ENCODE measurements around the gene NEMF. TPM values are rescaled to one million over a fixed set of nuclear protein-coding genes. Genes with fewer than 3 reads are reported as not detected.
A peak's percentile ranks its signal among the peaks of the same experiment; 100 is the strongest.

The NEMF gene
- polyA plus RNA-seq, 1 experiment: 48.6 TPM

DNA sequence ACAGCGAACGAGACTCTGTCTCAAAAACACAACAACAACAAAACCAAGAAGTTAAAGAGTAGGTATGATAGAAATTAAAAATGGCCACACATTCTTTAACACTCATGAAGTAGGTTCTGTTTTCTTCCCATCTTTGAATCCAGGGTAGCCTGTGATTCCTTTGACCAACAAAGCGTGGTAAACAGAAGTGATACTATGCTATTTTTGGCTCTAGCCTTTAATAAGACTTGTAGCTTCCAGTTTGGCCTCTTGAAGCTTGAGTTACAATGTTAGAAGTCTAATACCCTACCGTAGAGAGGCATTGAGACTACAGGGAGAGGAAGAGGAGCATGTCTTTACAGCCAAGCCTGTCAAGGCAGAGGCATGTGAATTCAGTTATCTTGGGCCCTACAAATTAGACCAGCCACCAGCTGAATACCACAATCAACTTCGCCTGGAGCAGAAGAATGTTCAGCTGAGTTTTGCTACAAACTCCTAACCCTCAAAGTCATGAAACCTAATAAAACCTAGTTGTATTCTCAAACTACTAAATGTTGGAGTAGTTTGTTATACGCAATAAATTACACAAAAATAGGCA, 4.9 kb upstream of the NEMF start:
- H3K4me3 ChIP-seq (ENCODE audit: low read depth, low read length): no peak overlapping the region
- no peak for TF ChIP-seq CTCF (IDR thresholded peaks at IDR 0.05; ENCODE audit: low read depth, low read length)
- H3K27ac ChIP-seq (ENCODE audit: low read depth, low read length): no peak overlapping the region
- ChIA-PET CTCF (interaction anchor here (1.5 kb wide), 1 partner anchor 223 kb away, joined by 4 read pairs; no protein-coding TSS in a partner anchor), POLR2A (no interaction called here)
- H3K27me3 ChIP-seq (ENCODE audit: control insufficient read depth, insufficient read depth, low read length): no peaks in the 10 kb centered on the region
- no peaks in the 10 kb centered on the region for H3K9me3 ChIP-seq (ENCODE audit: control insufficient read depth, insufficient read depth, low read length)
- DNase-seq (ENCODE audit: low read depth, low spot score): no peak

- peak; percentile 83 for TF ChIP-seq CTCF (IDR thresholded peaks at IDR 0.05; ENCODE audit: low read depth, low read length)
- ChIA-PET CTCF (interaction anchor here (0.6 to 7.3 kb wide), 26 partner anchors 9 to 452 kb away, joined by 3 to 119 read pairs (median 4); partner anchors contain the start of gene VCPKMT), POLR2A (interaction anchor here (0.6 to 2.8 kb wide), 5 partner anchors 8 to 251 kb away, joined by 3 to 28 read pairs (median 3); partner anchors contain the start of gene ARF6)
- Histone ChIP-seq H3K27me3 (ENCODE audit: control insufficient read depth, insufficient read depth, low read length) (no peaks in the 10 kb centered on the region), H3K27ac (ENCODE audit: low read depth, low read length) (no peak overlapping the region), H3K9me3 (ENCODE audit: control insufficient read depth, insufficient read depth, low read length) (no peaks in the 10 kb centered on the region), H3K4me3 (ENCODE audit: low read depth, low read length) (peak overlapping the region; percentile 31)
- peak; percentile 48 for DNase-seq (ENCODE audit: low read depth, low spot score)
These were observed 1.2 kb upstream of the NEMF start for GRCh38 chr14:49853572-49854375.

DNA sequence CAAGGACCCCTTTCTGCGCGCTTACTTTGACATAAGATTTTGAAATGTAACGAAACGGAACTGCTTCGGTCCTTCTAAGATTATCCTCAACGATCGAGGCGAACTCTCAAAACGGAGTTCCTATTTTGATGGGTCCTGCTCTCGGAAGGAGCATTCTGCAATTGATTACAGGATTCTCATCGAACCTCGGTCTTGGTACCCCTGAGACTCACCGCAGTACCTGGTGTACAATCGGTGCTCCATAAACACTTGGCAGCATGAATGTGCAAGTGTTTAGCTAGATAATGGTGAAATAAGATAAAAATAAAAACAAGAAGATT, 530 bp upstream of the NEMF start:
- H3K27ac ChIP-seq (ENCODE audit: low read depth, low read length): no peak overlapping the region
- H3K4me3 ChIP-seq (ENCODE audit: low read depth, low read length): peak overlapping the region; percentile 99
- TF ChIP-seq CTCF (IDR thresholded peaks at IDR 0.05; ENCODE audit: low read depth, low read length): no peak
- POLR2A ChIA-PET: interaction anchor here (1.0 to 2.8 kb wide), 6 partner anchors 9 to 391 kb away, joined by 3 to 28 read pairs (median 4); partner anchors contain the start of genes ARF6, RPL36AL and VCPKMT
- CTCF ChIA-PET: interaction anchor here (0.6 to 7.3 kb wide), 27 partner anchors 9 to 453 kb away, joined by 3 to 119 read pairs (median 5); partner anchors contain the start of gene VCPKMT
- no peaks in the 10 kb centered on the region for H3K9me3 ChIP-seq (ENCODE audit: control insufficient read depth, insufficient read depth, low read length)
- no peak for DNase-seq (ENCODE audit: low read depth, low spot score)
- H3K27me3 ChIP-seq (ENCODE audit: control insufficient read depth, insufficient read depth, low read length): no peaks in the 10 kb centered on the region

DNA sequence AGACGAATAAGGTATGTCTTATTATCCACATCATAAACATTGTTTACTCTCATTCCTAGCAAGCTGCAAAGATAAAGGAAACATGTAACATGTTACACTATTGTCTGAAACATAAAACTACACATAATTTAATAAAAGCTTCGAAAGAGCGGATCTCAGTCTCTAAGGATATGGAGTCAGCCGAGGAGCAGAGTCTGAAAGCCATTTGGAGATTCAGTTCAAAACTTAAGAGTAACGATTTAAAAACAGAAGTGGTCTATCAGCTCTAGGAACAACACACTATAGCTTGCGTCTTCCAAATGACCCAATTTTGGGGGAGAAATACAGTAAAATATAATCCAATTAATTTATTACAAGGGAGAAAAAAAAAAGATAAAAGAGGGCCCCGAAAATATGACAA, 775 bp downstream of the NEMF start:
- peak overlapping the region; percentile 79 for H3K27ac ChIP-seq (ENCODE audit: low read depth, low read length)
- peak overlapping the region; percentile 99 for H3K4me3 ChIP-seq (ENCODE audit: low read depth, low read length)
- DNase-seq (ENCODE audit: low read depth, low spot score): no peak
- ChIA-PET CTCF (interaction anchor here (0.7 to 7.3 kb wide), 15 partner anchors 9 to 390 kb away, joined by 3 to 119 read pairs (median 4); partner anchors contain the start of gene VCPKMT), POLR2A (interaction anchor here (0.7 to 2.8 kb wide), 5 partner anchors 10 to 390 kb away, joined by 3 to 28 read pairs (median 4); partner anchors contain the start of genes KLHDC2 and VCPKMT)
- no peak for TF ChIP-seq CTCF (IDR thresholded peaks at IDR 0.05; ENCODE audit: low read depth, low read length)
- H3K27me3 ChIP-seq (ENCODE audit: control insufficient read depth, insufficient read depth, low read length): no peaks in the 10 kb centered on the region
- H3K9me3 ChIP-seq (ENCODE audit: control insufficient read depth, insufficient read depth, low read length): no peaks in the 10 kb centered on the region
